Ovary (tissue), 9 donors: Measurements from ENCODE around the gene RPTOR. TPM values are rescaled to one million over a fixed set of nuclear protein-coding genes. Genes with fewer than 3 reads are reported as not detected.
A peak's percentile ranks its signal among the peaks of the same experiment; 100 is the strongest.

Source experiments
- DNase-seq, 5 donors: peaks; one replicate each; pipeline ENCODE4 v3.0.0-alpha.2; 2019 to 2020
- H3K27ac ChIP-seq, 2 donors: fragments of 200-600 bp; one replicate each; pipeline versions ENCODE4 v1.5.1 to v1.8.0; 2019 to 2022
- H3K27me3 ChIP-seq: fragments of 200-600 bp; one replicate; pipeline ENCODE4 v1.8.0; 2022
- H3K36me3 ChIP-seq: fragments of 200-600 bp; sonication (generic); one replicate; pipeline ENCODE4 v1.5.1; 2019
- H3K4me1 ChIP-seq: one replicate; pipeline ENCODE4 v1.8.1; 2013; ENCODE audit warnings: mild to moderate bottlenecking, moderate library complexity; ENCODE audit not compliant: insufficient read depth
- H3K4me3 ChIP-seq: fragments of 200-600 bp; sonication (generic); one replicate; pipeline ENCODE4 v1.5.1; 2017
- H3K9me3 ChIP-seq, 2 donors: fragments of 200-600 bp in 1 of 2; sonication (generic) in 1 of 2; one replicate each; pipeline versions ENCODE4 v1.5.1 to v1.8.1; 2013 to 2019; ENCODE audit warnings: mild to moderate bottlenecking in 1 of 2, moderate library complexity in 1 of 2
- EP300 ChIP-seq: sonication (generic); formaldehyde crosslinking; IDR thresholded peaks from one replicate; pipeline ENCODE4 v1.6.1; 2017; ENCODE audit warnings: antibody characterized with exemption
- POLR2A ChIP-seq: fragments of 450-650 bp; IDR thresholded peaks from one replicate; pipeline ENCODE4 v1.6.1; 2017; ENCODE audit warnings: antibody characterized with exemption, mild to moderate bottlenecking, moderate library complexity
- WGBS, 3 donors: extraction: QIAGEN DNeasy Blood & Tissue Kit in 1 of 3; methylation state at CpG; one replicate each; pipeline versions ENCODE4 v1.1.5 to v1.1.7; 2013 to 2017; 5-methylcytosine and 5-hydroxymethylcytosine counted together
- intact Hi-C, 4 donors: fragments of 100-400 bp; cut with DNase I; formaldehyde crosslinking; loops; one replicate each; pipeline versions ENCODE4 v1.11.0 to v1.15.1; 2022 to 2023
- polyA plus RNA-seq, 2 donors: library from polyadenylated mRNA; stranded (reverse); fragments of 200-250 nt in 1 of 2; fragments of 350-450 nt in 1 of 2; fragmentation: Illumina TruSeq in 1 of 2; extraction: RNeasy Lipid Tissue Mini Kit (QIAGEN cat#74804) in 1 of 2; gene quantifications; one replicate each; pipeline ENCODE4 v1.2.3, GENCODE V29; 2013 to 2014
- total RNA-seq, 7 donors: library from RNA; depleted of rRNA in 2 of 7; stranded (reverse); fragments of >200 nt in 2 of 7; fragmentation: NEBNext Ultra II Directional in 3 of 7; extraction: Animal tissue kit (Norgen Biotek cat#: 25700) in 3 of 7; gene quantifications; one replicate each; pipeline versions ENCODE4 v1.1.0 to v1.2.4, GENCODE V29; 2016 to 2023
- TF ChIP-seq, protein P1 (sequence below), 3 donors: fragments of 450-650 bp in 2 of 3; fragments of 200-600 bp in 1 of 3; IDR thresholded peaks; one replicate each; pipeline versions ENCODE4 v1.5.1 to v1.8.0; 2016 to 2022; ENCODE audit warnings: antibody characterized with exemption in 3 of 3, mild to moderate bottlenecking in 1 of 3
- donor health status: DM: no; HTN: no; CAD: no; lungs with moderate emphysema.
- donor health status: DM: no; HTN: no; CAD: no.
- donor health status: Bipolar disorder and iron deficiency.
- donor health status: DM: yes; HTN: yes; CAD: no.
- donor health status: DM: no; HTN: no; CAD: no.
- donor health status: DM: yes; HTN: yes; CAD: no.

The RPTOR gene
- total and polyA plus RNA-seq, 9 donors, result 11.1 to 41.9 (median 27.9) TPM

- no peak overlapping the region for H3K4me3 ChIP-seq
- 56 to 72% (median 56%) methylated on average over 8 to 13 of the region's 13 CpGs for WGBS, 3 donors
- H3K27ac ChIP-seq, result no peak overlapping the region
- intact Hi-C loops, result loop anchor here in 2 of 4 donors (5.0 to 10.0 kb wide), 2 partner anchors 100 to 107 kb away; no protein-coding TSS in a partner anchor
- H3K9me3 ChIP-seq, result no peaks in the 10 kb centered on the region
- TF ChIP-seq POLR2A, result no peak
- no peak for TF ChIP-seq EP300
- H3K36me3 ChIP-seq, result no peaks in the 10 kb centered on the region
- DNase-seq, result no peak
- no peaks in the 10 kb centered on the region for H3K27me3 ChIP-seq
- H3K4me1 ChIP-seq, result peaks cover 19% of the 10 kb centered on the region
Observed at GRCh38 chr17:80971704-80972304, 427.2 kb downstream of the RPTOR start.

DNA sequence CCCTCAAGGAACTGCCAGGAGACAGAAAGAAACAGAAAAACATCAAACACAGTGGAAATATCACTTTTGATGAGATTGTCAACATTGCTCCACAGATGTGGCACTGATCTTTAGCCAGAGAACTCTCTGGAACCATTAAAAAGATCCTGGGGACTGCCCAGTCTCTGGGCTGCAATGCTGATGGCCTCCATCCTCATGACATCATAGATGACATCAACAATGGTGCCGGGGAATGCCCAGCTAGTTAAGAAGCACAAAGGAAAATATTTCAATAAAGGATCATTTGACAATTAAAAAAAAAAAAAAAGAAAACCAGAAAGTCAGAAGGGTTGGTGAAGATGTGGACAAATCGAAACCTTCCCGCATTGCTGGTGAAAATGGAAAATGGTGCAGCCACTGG lies 432.1 kb downstream of the RPTOR start:
- no peaks in the 10 kb centered on the region for H3K27me3 ChIP-seq
- 80 to 90% (median 83%) methylated on average over 3 of the region's 3 CpGs for WGBS, 3 donors
- no peaks in the 10 kb centered on the region for H3K9me3 ChIP-seq
- intact Hi-C loops, result loop anchor here in 1 of 4 donors (10.0 kb wide), 1 partner anchor 112 kb away; no protein-coding TSS in a partner anchor
- H3K27ac ChIP-seq, result no peak overlapping the region
- no peak overlapping the region for H3K4me3 ChIP-seq
- TF ChIP-seq, protein P1, sequence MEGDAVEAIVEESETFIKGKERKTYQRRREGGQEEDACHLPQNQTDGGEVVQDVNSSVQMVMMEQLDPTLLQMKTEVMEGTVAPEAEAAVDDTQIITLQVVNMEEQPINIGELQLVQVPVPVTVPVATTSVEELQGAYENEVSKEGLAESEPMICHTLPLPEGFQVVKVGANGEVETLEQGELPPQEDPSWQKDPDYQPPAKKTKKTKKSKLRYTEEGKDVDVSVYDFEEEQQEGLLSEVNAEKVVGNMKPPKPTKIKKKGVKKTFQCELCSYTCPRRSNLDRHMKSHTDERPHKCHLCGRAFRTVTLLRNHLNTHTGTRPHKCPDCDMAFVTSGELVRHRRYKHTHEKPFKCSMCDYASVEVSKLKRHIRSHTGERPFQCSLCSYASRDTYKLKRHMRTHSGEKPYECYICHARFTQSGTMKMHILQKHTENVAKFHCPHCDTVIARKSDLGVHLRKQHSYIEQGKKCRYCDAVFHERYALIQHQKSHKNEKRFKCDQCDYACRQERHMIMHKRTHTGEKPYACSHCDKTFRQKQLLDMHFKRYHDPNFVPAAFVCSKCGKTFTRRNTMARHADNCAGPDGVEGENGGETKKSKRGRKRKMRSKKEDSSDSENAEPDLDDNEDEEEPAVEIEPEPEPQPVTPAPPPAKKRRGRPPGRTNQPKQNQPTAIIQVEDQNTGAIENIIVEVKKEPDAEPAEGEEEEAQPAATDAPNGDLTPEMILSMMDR (IDR thresholded peaks at IDR 0.05), result no peak
- no peak for TF ChIP-seq EP300
- no peak for TF ChIP-seq POLR2A
- DNase-seq, result no peak
- no peaks in the 10 kb centered on the region for H3K4me1 ChIP-seq
- H3K36me3 ChIP-seq, result no peaks in the 10 kb centered on the region

- intact Hi-C loops, result loop anchor here in 1 of 4 donors (10.0 kb wide), 1 partner anchor 112 kb away; no protein-coding TSS in a partner anchor
- TF ChIP-seq POLR2A (no peak), EP300 (no peak)
Observed at GRCh38 chr17:80977172-80977571, 432.5 kb downstream of the RPTOR start.

DNA sequence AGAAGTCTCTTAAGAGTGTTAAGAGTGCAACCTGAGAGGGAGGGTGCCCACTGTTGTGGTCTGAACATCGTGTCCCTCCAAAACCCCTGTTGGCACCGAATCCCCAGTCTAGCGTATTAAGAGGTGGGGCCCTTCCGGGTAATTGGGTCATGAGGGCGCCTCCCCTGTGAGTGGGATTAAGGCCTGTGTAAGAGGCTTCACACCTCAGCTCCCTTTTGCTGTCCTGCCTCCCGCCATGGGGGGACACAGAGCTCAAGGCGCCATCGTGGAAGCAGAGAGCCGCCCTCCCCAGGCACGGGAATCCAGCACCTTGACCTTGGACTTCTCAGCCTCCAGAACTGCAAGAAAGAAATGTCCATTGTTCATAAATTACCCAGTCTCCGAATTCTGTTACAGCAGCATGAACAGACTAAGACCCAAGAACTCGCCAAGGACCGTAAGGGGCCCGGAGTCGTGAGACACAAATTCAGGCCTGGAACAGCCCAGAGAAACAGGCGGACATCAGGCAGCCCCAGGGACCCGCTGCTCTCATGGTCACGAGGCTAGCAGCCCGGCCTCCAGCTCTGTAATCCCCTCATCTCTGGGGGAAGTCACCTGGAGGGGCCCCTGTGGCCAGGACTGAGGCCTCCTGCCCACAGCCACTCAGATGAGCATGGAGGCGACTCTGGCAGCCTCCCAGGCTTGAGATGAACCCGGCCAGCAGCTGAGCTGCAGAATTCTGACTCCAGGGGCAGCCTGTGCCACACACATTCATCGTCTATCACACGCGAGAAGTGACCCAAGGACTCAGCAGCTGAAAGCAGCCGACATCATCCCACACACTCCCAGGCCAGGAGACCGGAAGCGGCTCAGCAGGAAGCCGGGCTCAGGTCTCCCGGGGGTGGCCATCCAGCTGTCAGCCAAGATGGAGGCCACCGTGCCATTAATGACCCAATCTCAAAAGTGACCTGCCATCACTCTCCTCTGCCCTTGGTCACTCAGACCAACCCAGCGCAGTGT lies 434.2 kb downstream of the RPTOR start:
- no peak overlapping the region for H3K27ac ChIP-seq

More at GRCh38 chr17:80977172-80977571, 432.5 kb downstream of the RPTOR start:
- H3K4me3 ChIP-seq, result no peak overlapping the region
- no peak overlapping the region for H3K27ac ChIP-seq
- no peaks in the 10 kb centered on the region for H3K27me3 ChIP-seq
- no peaks in the 10 kb centered on the region for H3K36me3 ChIP-seq
- WGBS, 3 donors, result 86 to 91% (median 90%) methylated on average over 4 of the region's 4 CpGs
- no peaks in the 10 kb centered on the region for H3K9me3 ChIP-seq
- no peaks in the 10 kb centered on the region for H3K4me1 ChIP-seq
- DNase-seq, result no peak

More for the DNA sequence above, 434.2 kb downstream of the RPTOR start:
- WGBS, 3 donors, result 70 to 72% (median 71%) methylated on average over 29 to 31 of the region's 31 CpGs
- no peaks in the 10 kb centered on the region for H3K9me3 ChIP-seq
- H3K36me3 ChIP-seq, result no peaks in the 10 kb centered on the region
- no peak overlapping the region for H3K4me3 ChIP-seq
- H3K4me1 ChIP-seq, result no peaks in the 10 kb centered on the region
- TF ChIP-seq POLR2A (no peak), EP300 (no peak)
- TF ChIP-seq, protein P1 (IDR thresholded peaks at IDR 0.05), result no peak
- DNase-seq, result peak in 1 of 5 donors; percentile 9
- intact Hi-C loops, result loop anchor here in 1 of 4 donors (10.0 kb wide), 1 partner anchor 114 kb away; no protein-coding TSS in a partner anchor
- no peaks in the 10 kb centered on the region for H3K27me3 ChIP-seq
